Activated CD4-positive, alpha-beta T cell treated with anti-CD3 and anti-CD28 coated beads, Interleukin-2, Interleukin-6, amounts not matched to agents 100 ng/mL and 50 ng/mL, durations not matched to agents 16 hours and 8 hours (primary cell): ENCODE data around the gene USP44.
"Not testable (repeated sequence)": the region's sequence is repeated elsewhere in the genome, so short reads cannot be mapped to it uniquely, and the experiment has no call there.

ENCODE experiments used
- DNase-seq: peaks from one replicate; pipeline ENCODE4 v3.0.0-alpha.2; 2020

USP44 gene

DNA sequence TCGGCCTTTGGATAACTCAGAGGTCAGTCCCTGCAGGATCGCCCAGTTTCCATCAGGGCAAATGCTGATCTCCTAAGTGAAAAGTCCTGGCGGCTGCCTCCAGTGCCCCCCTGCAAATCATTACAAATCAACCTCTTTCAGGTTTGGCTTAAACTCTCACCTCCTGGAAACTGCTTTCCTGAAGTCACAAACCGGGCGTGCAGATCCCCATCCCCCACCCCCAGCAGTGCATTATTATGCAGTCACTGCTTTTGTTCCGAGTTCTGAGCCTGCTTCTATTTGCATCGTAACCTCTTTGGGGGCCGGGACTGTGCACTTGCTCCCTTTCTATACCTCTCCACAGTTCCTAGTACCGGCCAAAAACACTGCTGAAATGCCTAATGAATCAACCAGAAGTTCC, at the start of gene USP44:
Gene USP44 (minus strand): TSS at position 172 of the 400 bp plus-strand sequence. CDS start 17,220 bp downstream, outside the sequence.
- no peak for DNase-seq

DNA sequence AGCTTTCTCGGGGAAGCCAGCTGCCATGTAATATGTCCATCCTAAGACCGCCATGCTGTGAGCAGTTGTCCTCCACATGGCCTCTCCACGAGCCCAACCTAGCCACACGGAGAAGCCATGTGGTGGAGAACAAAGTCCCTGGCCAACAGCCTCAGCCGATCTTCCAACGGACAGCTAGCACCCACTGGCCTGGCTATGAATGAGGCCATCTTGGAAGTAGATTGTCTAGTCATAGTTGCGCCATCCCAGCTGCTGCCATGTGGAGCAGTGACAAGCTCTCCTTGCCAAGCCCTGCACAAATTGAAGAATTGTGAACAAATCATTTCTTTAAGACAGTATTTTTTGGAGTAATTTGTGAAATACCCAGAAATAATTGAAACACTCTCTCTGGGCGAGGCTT, 49.3 kb upstream of the USP44 start:
- no peak for DNase-seq

DNA sequence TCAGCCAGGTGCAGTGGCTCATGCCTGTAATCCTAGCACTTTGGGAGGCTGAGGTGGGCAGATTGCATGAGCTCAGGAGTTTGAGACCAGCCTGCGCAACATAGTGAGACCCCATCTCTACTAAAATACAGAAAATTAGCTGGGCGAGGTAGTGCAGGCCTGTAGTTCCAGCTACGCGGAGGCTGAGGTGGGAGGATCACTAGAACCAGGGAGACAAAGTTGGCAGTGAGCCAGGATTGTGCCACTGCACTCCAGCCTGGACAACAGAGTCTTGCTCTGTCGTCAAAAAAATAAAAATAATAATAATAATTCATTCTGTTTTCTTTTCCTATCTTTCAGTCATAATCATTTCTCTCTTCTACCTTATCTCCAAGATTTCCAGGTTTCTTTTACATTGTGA, 48.6 kb upstream of the USP44 start:
- DNase-seq, result no peak

DNA sequence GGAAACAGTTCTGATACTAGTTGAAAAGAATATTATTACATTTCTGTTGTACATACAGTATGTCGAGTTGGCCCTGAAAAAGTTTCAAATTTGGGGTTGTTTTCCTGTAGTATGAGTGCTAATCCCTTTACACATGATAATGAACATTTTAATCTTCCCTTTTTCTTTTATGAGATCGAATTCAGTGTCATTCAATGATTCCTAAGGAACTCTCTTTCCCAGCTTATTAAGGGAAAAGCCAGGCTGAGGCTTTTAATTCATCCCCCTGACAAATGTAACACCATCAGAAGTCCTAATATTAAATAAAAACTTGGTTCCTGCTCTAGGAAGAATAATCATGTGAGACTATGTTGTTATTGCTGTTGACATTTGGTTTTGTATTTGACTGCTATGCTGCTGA, 42.9 kb upstream of the USP44 start:
- DNase-seq, result no peak

DNA sequence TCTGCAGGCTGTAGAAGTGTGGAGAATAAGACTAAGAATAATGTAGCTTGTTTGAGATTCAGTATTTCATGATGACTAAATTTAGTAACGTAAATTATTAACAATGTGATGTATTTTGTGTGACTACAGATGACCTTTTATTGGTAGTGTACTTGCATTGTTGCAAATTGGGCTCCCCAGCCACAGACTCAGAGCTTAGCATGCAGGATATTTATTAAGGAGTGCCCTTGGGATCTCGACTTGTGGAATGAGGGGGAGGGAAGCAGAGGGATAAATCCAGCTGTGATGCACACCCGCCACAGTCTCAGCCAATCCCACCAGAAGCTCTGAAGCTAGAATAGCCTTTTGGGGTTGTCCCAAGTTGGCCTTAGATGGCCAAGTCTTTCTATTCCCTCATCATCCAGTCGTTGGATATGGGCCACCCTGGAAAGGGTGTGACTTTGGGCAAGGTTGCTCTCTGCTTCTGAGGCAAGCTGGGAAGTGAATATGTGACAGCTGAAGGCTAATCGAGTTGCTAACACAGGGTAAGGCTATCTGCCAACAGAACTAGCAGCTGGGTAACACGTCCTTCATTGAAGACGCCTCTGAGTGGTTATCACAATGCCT, 42.1 kb upstream of the USP44 start:
- DNase-seq, result no peak

DNA sequence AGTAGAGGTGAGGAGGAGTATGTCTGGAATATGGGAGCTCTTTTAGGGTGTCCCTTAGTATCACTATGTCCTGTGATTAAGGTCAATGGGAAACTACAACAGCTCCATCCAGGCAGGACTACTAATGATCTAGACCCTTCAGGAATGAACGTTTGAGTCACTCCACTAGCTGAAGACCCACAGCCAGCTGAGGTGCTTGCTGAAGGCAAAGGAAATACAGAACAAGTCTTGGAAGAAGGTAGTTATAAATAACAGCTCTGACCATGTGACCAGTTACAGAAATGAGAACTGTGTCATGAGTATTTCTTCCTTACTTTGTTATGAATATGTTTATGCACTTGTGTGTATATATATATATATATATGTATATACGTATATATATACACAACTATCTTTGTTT, 40.5 kb upstream of the USP44 start:
- no peak for DNase-seq

DNA sequence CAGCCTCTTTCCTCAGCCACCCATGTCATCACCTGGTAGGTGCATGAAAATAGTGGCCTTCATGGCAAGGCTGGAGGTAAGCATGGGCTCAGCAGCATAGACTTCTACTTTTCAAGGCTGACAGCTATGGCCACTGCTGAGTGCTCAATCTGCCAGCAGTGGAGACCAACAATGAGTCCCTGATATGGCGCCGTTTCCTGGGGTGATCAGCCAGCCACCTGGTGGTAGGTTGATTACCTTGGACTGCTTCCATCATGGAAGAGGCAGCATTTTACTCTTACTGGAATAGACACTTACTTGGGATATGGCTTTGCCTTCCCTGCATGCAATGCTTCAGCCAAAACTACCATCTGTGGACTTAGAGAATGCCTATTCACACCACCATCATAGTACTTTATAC, 39.5 kb upstream of the USP44 start:
- no peak for DNase-seq

DNA sequence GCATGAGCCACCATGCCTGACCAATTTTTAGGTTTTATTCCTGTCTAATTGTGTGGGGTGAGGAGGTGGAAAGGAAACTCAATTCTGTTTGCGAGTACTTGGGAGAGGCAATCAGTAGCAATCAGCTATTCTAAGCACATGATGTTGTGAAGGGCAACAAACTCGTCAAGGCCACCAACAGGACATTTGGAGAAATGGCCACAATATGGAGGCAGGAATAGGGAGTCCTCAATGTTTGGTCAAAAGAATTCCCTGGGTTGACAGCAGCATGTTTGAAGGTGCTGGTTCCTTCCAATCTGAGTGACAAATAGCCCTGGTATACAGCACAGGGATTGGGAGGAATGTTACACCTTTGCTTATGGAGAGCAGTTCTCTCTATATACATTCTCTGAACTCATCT, 32.7 kb upstream of the USP44 start:
- no peak for DNase-seq

DNA sequence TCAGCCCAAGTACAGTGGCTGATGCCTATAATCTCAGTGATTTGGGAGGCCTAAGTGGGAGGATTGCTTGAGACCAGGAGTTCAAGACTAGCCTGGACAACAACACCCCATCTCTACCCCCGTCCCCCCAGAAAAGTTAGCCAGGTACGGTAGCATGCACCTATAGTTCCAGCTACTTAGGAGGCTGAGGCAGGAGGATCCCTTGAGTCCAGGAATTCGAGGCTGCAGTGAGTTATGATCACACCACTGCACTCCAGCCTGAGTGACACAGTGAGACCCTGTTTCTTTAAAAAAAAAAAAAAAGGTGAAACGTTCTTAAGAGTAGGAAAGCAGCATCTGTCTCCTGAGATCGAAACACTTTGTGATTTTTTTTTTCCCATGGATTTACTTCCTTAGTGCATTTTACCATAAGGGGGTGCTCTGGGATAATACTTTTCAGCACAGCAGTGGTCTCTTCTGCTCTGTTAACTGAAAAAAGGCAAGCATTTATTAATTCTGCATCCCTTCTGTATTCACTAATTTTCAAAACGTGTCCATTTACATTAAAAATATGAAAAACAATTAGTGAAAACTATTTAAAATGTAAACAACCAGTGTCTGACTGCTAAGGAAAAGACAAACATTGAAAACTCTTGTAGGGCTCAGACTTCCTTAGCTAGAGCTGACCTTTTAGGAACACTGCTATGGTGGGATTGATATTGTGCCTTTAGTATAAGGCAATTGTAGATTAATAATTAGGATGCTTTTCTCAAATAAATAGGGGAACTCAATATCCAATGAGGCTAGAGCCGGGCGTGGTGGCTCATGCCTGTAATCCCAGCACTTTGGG, 31.2 kb upstream of the USP44 start:
- no peak for DNase-seq

DNA sequence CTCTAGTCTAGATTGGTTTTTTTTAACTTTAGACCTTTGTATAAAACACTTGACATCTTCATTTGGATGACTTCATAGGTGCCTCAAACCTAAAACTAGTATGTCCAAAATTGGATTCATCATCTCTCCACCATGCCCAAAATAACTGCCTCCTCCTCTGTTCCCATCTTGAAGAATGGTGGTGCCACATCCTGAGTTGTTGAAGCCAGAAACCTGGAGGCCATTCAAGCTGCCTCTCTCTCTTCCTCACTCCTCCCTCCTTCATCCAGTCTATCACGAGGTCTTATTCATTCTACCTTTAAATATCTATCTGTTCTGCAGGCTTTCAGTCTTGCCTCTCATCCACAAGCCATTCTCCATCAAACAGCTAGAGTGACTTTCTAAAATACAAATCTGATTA, 26.5 kb upstream of the USP44 start:
- no peak for DNase-seq

DNA sequence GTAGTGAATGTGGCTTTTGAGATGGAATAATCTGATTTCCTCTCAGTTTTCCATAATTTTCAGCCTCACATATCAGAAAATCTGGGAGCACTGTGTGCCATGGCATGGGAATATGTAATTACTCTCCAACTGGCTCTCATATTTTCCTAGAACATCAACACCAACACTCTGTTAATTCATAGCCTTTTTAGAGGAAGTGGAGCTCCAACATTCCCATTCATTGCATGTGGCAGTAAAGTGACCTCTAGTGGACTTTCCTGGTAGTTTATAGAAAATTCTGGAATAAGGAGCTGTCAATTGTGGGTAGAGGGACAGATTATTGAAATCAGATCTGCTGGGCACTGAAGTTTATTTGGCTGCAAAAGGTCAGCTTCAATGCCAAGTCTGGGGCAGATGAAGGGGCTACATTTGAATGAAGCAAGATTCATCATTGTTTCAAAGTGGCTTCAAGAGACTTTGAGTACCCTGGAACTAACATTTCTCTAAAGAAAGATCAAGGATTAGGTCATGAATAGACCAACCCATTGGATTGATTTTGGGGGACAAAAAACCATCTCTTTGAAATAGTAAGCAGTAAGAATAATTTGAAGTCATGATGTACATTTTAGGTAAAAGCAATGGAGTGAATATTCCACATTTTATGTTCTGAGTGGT, 23.6 kb upstream of the USP44 start:
- DNase-seq, result no peak

DNA sequence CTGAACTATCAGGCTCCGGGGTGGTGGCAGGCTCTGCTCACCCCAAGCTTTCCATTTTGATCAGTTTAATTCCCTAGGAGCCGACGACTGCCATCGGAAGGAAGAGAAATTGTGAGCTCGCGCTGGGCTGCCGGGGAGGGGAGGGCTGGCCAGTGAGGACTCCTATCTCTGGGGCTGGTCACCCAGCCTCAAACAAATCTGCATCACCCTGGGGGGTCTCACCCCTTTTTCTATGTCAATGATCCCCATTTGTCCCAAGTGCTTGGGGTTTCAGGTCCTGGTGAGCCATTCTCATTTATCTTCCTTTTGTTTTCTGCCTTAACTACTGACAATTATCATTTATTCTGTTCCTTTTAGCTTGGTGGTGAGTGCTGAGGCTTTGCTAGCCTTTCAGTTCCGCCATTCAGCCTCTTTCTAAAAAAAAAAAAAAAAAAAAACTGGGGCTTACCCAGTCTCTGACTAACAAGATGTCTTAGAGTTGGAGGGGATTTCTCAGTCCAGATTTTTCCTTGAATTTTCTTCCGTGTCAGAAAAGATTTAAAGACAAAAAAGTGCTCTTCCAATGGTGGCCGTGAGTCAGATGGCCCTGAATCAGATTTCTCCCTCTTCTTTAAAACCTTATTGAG, 22.8 kb upstream of the USP44 start:
- DNase-seq, result no peak

DNA sequence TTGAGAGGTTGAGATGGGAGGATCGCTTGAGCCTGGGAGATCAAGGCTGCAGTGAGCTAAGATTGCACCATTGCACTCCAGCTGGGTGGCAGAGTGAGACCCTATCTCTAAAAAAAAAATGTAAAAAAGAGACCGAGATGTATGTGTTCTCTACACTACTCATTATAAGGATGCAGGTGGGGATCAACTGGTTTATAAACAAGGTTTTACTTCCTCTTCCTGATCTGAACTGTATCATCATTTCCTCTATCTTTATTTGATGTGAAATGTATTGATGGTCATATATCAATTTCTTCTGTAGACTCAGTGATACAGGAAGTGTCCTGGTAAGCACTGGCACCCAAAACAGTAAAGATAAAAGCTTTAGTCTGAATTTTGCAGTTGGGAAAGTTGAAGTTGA, 20.1 kb upstream of the USP44 start:
- DNase-seq, result no peak

DNA sequence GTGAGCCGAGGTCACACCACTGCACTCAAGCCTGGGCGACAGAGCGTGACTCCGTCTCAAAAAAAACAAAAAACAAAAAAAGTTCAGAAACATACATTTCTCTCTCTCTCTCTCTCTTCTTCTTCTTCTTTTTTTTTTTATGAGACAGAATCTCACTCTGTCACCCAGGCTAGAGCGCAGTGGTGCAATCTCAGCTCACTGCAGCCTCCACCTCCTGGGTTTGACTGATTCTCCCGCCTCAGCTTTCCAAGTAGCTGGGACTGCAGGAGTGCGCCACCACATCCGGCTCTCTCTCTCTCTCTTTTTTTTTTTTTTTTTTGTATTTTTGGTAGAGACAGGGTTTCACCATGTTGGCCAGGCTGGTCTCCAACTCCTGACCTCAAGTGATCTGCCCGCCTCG, 16.8 kb upstream of the USP44 start:
- not testable (repeated sequence) for DNase-seq

DNA sequence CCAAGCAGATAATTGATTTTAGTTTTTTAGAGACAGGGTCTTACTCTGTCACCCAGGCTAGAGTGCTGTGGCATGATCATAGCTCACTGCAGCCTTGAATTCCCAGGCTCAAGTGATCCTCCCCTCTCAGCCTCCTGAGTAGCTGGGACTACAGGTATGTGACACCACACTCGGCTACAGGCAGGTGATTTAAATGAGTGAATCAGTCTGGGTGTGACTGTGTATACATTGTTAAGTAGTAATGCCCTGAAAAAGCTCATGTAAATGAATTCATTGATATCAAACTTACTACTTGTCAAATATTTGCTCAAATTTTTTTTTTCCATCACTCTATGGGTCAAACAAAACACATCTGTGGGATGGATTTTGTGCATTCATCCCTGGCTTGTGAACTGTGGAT, 6.3 kb upstream of the USP44 start:
- no peak for DNase-seq

DNA sequence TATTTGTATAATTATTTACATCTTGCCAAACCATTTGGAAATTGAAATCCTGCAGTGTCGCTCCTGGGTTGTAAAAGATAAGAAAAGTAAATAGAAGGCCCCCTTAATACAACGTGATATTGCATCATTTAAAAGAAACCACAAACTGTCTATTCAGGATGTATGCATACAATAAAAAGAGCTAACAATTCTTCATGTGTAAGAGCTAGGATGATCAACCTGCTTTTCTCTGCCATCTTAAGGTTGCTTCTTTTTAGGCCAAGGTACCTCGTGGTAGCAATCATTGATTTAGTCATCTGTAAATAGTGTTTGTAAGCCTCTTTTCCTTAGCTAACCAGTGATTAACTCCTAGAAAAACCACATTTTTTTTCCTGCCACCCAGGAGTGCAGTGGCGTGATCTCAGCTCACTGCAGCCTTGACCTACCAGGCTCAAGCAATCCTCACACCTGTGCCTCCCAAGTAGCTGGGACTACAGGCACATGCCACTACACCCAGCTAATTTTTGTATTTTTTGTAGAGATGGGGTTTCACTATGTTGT, 3.3 kb upstream of the USP44 start:
- DNase-seq, result no peak

DNA sequence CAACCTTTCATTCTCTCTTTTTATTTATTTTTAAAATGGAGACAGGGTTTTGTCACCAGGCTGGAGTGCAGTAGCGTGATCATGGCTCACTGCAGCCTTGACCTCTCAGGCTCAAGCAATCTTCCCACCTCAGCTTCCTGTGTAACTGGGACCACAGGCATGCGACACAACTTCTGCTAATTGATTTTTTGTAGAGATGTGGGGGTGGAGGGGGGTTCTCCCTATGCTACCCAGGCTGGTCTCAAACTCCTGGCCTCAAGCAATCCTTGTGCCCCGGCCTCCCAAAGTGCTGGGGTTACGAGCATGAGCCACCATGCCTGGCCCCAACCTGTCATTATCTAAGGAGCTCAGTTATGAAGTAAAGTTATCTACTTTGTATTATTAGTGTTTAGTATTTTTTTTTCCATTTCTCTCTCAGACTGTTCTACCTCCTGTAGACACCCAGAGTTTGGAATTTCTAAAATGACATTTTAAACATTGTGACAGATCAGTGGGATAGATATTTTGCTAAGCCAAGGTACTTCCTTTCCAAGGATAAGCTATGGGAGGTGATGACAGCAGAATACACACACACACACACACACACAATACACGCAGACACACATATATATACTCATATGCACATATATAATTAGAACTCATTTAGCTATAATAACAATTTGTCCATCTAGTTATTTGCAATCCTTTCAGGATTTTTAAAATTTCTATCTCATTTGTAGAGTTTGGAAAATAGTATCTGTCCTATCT, 2.1 kb upstream of the USP44 start:
- no peak for DNase-seq

DNA sequence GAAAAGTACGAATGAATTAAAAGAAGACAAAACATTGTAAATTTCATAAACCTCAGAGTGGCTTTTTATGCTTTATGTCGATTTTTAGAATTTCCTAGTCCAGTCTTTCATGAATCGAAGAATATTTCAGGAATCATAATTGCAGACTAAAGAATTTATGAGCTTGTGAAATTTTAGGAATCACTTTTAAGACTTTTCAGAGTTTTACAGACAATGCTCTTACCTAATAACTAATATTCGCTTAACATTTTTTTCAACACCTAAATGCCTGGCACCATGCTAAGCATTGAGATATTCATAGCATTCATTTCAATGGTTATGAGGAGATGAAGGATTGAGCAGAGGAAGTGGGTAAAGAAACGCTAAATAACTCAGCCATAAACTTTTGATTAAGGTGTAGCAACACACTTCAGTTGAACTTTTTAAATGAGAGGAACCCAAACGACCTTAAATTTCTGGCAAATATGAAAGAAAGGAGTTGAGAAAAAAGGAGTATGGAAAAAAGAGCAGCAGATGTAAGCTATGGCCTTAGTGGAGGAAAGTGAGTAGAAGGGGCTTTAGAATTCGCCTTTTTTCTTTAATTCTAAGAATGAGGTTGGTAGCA, 739 bp upstream of the USP44 start:
- no peak for DNase-seq

DNA sequence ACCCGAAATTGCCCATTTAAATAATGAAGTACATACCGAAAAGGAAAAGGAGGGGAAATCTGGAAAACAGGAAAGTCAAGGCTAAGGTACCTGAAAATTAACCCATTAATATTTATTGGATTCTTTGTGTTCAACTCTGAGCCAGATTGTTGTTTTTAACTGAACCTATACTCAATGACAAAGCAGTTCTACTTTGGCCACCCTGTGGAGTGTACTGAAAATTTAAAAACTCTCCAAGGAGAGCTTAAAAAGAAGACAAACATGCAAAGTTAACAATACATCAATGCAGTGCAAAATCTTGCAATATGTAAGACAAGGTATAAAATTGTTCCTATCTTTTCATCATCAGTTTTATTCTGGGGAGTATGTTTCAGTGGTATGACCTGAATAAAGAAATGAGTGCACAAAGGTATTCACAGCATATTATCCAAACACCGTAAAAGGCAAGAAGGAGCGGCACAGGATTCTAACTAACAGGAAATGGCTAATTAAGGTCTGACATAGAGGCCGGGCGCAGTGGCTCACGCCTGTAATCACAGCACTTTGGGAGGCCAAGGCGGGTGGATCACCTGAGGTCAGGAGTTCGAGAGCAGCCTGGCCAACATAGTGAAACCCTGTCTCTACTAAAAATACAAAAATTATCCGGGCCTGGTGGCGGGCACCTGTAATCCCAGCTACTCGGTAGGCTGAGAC, 1.7 kb downstream of the USP44 start:
- DNase-seq, result no peak

DNA sequence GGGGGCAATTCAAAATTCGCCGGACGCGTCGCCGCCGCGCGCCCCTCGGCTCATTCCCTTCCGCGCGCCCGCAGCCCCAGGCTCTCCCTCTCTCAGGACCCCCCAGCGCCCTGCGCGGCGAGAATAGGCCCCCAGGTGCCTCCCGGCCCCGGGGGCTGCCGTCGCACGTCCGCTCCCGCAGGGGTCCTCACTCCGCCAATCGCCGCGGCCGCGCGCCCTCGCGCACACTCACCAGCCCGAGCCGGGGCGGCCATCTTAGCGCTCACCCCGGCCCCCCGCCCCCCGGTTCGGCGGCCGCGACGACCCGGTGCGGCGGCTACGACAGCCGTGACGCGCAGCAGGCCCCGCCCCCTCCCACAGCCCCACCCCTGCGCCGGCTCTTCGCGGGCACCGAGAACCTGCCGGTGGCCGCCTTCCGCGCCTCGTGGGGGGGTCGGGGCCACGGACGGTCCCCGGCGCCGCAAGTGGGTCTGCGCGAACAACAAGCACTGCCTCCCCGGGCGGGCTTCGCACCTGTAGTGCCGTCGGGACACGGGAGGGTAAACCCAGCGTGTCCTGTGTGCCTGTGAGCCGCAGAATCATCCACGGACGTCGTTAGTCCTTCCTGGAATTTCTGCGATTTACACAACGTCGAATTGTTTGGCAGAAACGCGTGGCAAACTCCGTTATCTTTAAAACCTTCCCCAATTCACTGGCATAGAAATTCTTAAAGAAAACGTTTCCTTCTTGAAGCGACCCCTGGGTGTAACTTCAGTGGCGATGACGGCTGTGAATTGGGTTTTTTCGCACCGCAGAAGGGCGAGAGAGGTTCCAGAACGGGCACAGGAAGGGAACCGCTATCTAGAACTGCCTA, 2.5 kb downstream of the USP44 start:
- peak; percentile 50 for DNase-seq
